ACC112 (cell line): ENCODE results near the gene ZDHHC8.

Experiments
- H2AFZ ChIP-seq: fragments of 200-600 bp; sonication (generic); one replicate; pipeline ENCODE4 v1.6.0; 2017; ENCODE audit warnings: antibody characterized with exemption, low read length; ENCODE audit not compliant: unreplicated experiment
- H3K27ac ChIP-seq: fragments of 200-600 bp; sonication (generic); 2 replicates; pipeline ENCODE4 v1.5.1; 2014; ENCODE audit warnings: low read depth, mild to moderate bottlenecking, antibody characterized with exemption, low read length, moderate library complexity
- H3K27me3 ChIP-seq: fragments of 200-600 bp; sonication (generic); 2 replicates; pipeline ENCODE4 v1.6.1; 2014; ENCODE audit warnings: mild to moderate bottlenecking, antibody characterized with exemption, low read length, moderate library complexity, mixed read lengths; ENCODE audit not compliant: insufficient read depth
- H3K36me3 ChIP-seq: fragments of 200-600 bp; sonication (generic); 2 replicates; pipeline ENCODE4 v1.6.1; 2016; ENCODE audit warnings: mild to moderate bottlenecking, antibody characterized with exemption, low read length, moderate library complexity, mixed read lengths; ENCODE audit not compliant: insufficient read depth
- H3K4me1 ChIP-seq: fragments of 200-600 bp; sonication (generic); one replicate; pipeline ENCODE4 v1.6.1; 2016; ENCODE audit warnings: low read length, mixed read lengths; ENCODE audit not compliant: insufficient read depth, unreplicated experiment, control insufficient read depth
- H3K4me3 ChIP-seq: fragments of 200-600 bp; sonication (generic); 2 replicates; pipeline ENCODE4 v1.5.1; 2014; ENCODE audit warnings: mild to moderate bottlenecking, low read depth, low read length
- H3K79me2 ChIP-seq: fragments of 200-600 bp; sonication (generic); one replicate; pipeline ENCODE4 v1.6.0; 2016; ENCODE audit warnings: low read length; ENCODE audit not compliant: control insufficient read depth, unreplicated experiment, insufficient read depth

The ZDHHC8 gene

GRCh38 chr22:20192972-20193760 lies 61.6 kb downstream of the ZDHHC8 start:
- no peaks in the 10 kb centered on the region for H3K27me3 ChIP-seq
- H2AFZ ChIP-seq: no peak overlapping the region

GRCh38 chr22:20193761-20194494 lies 62.3 kb downstream of the ZDHHC8 start:
- Histone ChIP-seq H3K27me3 (peaks cover 3% of the 10 kb centered on the region; the same call in 1 of the 2 replicates), H3K4me1 (no peaks in the 10 kb centered on the region), H3K4me3 (no peak overlapping the region), H3K27ac (no peak overlapping the region), H2AFZ (no peak overlapping the region), H3K79me2 (no peaks in the 10 kb centered on the region), H3K36me3 (no peaks in the 10 kb centered on the region)

More at GRCh38 chr22:20192972-20193760, 61.6 kb downstream of the ZDHHC8 start:
- Histone ChIP-seq H3K79me2 (no peaks in the 10 kb centered on the region), H3K4me1 (no peaks in the 10 kb centered on the region), H3K27ac (no peak overlapping the region), H3K4me3 (no peak overlapping the region), H3K36me3 (no peaks in the 10 kb centered on the region)

GRCh38 chr22:20194681-20195593 lies 63.3 kb downstream of the ZDHHC8 start:
- Histone ChIP-seq H3K27ac (no peak overlapping the region), H3K36me3 (no peaks in the 10 kb centered on the region), H3K27me3 (peaks cover 9% of the 10 kb centered on the region; the same call in 1 of the 2 replicates), H2AFZ (no peak overlapping the region), H3K79me2 (no peaks in the 10 kb centered on the region), H3K4me3 (no peak overlapping the region), H3K4me1 (no peaks in the 10 kb centered on the region)

GRCh38 chr22:20196094-20196842 lies 64.7 kb downstream of the ZDHHC8 start:
- no peak overlapping the region for H2AFZ ChIP-seq
- H3K36me3 ChIP-seq: no peaks in the 10 kb centered on the region
- H3K4me3 ChIP-seq: no peak overlapping the region
- no peak overlapping the region for H3K27ac ChIP-seq
- no peaks in the 10 kb centered on the region for H3K79me2 ChIP-seq
- H3K27me3 ChIP-seq: peaks cover 15% of the 10 kb centered on the region; the same call in 1 of the 2 replicates
- no peaks in the 10 kb centered on the region for H3K4me1 ChIP-seq
